HG02759 (cell line): Measurements from ENCODE around the gene CHMP5.

Experiments
- ATAC-seq: cut with Tn5 transposase; IDR thresholded peaks from one replicate; pipeline ENCODE4 v1.9.1; 2021; ENCODE audit warnings: mild to moderate bottlenecking, moderate library complexity; ENCODE audit not compliant: unreplicated experiment

Gene CHMP5

GRCh38 chr9:33264473-33265177 lies at the start of gene CHMP5, which contains the start of gene BAG1:
TSS of gene CHMP5 (plus strand) at chr9:33265049. CDS start at chr9:33265079, 30 bp downstream.
TSS of gene BAG1 (minus strand) at chr9:33264708.
- ATAC-seq = peak; percentile 85

DNA sequence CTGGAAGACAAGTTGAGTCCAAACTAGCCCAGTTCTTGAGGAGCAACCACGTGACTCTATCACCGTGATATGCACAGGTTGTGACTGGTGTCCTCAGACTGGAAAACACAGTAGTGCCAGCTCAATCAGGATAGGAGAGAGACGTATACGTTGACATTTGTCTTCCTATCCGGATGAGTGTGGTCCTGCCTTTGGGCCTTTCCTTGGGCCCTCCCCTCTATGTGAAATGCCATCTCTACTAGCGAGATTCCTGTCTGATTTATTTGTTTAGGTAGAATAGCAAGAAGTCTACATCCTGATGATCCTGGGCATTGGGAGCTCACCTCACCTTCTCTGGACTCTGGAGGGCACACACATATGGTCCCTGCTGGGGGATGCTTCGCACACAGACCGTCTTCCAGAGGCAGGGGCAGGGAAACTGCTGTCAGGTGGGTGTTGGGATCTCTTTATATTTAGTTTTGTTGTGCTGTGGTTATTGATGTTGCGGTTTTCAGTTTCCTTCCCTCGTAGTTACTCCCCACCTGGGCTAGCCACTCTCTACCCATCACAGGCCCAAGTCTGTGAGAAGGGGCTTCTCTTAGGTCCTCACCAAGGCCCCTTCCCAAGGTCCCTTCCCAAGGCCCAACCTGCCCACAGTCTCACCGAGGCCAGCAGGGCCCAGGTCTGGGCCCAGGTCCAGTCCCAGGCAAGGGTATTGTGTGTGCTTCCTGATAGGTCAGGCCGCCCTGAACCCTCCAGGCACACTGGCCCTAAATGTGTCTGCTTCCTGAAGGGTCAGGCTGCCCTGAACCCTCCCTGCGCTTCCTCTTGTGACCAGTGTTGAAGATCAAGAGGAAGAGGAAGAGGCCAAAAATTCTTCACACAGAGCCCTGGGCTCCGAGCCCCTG lies 43.9 kb upstream of the CHMP5 start:
- no peak for ATAC-seq

DNA sequence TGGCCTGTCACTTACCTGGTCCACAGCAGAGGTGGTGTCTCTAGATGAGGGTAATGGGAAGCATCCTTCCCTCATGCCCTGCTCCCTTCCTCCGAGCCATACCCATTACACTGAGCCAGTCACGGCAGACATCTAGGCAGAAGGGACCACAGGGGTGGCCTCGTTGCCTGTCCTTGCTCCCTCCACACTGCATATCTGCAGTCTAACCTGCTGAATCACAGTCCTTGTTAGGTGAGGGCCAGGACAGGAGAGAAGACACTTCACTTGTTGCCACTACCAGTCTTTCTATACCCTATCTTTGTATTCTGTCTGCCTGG lies 43.3 kb upstream of the CHMP5 start:
- no peak for ATAC-seq

DNA sequence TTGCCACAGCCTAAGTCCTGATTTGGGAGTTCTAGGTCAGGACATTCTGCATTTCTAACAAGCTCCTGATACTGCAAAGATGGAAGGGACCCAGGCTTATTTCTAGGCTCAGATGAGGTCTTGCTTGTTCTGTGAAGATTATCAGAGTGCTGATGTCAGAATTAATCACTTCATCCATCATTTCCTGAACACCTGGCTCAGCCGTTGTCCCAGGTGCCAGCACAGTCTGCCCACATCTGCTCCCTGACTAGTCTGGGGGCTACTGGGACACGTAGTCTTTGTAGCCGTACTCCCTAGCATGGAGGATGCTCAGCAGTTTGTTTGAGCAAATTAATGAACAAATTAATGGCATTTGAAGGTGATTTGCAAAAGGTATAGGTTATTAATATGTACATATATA lies 42.8 kb upstream of the CHMP5 start:
- no peak for ATAC-seq

DNA sequence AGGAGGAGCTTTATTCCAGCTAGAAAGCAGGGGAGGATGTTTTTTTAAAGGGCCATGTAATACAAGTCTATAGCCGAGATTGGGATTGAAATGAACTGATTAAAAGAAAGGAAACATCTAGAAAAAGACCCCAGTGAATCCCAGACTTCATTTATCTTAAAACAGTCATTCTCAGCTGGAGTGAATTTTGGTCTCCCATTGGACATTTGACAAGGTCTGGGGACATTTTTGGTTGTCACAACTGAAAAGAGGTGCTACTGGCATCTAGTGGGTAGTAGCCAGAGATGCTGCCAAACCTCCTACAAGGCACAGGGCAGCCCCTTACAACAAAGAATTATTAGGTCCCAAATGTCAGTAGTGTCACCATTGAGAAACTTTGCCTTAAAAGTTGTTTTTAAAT lies 41.2 kb upstream of the CHMP5 start:
- no peak for ATAC-seq

DNA sequence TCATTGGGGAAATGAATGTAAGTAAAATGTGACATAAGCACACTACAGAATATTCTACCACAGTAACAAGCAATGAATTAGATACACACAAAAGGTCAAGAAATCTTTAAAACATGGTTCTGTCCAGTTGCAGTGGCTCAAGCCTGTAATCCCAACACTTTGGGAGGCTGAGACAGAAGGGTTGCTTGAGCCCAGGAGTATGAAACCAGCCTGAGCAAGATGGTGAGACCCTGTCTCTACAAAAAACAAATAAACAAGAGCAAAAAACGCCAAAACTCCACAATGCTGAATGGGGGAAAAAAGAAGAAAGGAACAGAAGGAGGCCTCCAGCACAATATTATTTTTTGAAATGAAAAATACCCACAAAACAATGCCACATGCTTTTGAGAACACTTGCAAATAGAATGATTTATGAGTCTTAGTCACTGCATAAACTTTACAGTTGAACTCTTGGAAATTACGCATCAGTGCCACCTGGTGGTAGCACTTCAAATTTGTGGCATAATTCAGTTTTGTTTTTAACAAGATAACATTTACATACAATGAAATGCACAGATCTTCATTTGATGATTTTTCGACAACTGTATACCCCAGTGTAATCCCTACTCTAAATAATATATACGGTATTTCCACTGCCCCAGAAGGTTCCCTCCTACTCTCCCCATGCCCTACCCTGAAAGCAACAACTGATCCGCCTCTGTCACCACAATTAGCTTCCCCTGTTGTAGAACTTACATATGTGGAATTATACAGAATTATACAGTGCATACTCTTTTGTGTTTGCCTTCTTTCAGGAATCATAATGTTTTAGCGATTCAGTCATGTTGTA lies 39.3 kb upstream of the CHMP5 start:
- no peak for ATAC-seq

GRCh38 chr9:33227008-33227398 lies 37.8 kb upstream of the CHMP5 start:
- peak; percentile 65 for ATAC-seq

DNA sequence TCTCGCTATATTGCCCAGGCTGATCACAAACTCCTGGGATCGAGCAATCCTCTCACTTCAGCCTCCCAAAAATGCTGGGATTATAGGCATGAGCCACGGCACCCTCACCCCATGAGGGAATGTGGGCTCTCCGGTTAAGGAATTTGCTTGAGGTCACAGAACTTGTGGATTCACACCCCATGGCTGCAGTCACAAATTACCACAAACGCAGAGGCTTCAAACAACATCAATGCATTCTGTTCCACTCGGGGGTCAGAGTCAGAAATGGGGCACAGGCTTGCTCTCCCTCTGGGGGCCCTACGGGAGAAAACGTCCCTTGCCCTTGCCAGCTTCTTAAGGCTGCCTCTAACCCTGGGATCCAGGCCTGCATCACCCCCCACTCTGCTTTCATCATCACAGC lies 37.1 kb upstream of the CHMP5 start:
- no peak for ATAC-seq

- ATAC-seq = no peak
These were observed 36.2 kb upstream of the CHMP5 start for GRCh38 chr9:33228606-33229005.

DNA sequence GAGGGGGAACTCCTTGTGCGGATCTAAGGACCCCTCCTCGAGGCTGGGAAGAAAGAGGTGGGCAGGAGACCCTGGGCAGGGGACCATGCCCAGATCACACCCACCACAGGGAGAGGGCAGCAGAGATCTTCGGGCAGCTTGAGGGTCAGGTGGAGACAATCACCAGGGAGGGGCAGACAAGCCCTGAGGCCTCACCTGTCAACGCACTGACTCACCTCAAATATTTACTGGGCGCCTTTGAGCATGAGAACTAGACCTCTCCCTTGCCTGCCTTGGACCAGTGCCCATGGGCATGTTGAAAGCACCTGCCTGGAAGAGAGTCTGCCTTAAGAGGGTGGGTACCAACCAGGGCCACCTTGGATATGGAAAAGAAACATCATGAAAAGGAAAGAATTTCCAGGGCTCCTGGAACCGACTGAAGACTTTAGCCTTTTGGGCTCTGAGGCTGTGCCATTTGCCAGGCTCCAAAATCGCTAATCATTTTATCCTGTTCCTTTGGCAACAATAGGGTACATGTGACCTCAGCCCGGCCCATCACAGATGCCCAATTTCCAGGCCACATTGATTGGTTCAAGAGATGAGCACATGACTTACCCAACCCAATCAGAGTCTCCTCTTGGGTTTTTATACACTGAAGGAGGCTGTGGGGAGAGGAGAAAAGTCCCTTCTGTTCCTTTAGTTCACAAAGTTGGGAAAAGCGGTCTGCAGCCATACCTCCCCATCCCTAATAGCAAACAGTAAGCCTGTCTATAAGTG lies 35.3 kb upstream of the CHMP5 start:
- no peak for ATAC-seq

DNA sequence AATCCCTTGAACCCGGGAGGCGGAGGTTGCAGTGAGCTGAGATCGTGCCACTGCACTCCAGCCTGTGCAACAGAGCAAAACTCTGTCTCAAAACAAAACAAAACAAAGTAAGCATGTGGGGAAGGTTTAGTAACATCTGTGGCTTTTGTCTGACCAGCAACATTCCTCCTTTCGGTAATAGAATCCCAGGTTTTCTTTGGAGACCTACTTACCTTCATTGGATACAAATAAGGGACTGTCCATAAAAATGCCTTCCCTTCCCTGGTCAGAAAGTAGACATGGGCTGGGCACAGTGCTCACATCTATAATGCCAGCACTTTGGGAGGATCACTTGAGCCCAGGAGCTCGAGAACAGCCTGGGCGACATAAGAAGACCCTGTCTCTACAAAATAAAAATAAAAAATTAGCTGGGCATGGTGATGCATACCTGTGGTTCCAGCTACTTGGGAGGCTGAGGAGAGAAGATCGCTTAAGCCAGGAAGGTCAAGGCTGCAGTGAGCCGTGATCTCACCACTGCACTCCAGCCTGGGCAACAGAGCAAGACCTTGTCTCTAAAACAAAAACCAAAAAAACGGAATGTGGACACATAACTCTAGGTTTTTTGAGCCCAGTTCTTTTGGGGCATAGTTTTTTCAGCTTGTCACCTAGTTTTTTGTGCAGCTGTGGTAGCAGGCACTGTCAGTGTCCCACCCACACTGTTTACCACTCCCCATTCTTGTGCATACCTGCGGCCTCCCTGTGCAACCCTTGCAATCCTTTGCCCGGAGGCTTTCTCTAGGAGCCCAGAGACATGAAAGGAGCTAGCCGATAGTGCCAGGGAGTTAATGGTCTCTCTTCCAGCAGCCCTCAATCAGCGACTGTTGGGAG lies 33.9 kb upstream of the CHMP5 start:
- ATAC-seq = no peak

DNA sequence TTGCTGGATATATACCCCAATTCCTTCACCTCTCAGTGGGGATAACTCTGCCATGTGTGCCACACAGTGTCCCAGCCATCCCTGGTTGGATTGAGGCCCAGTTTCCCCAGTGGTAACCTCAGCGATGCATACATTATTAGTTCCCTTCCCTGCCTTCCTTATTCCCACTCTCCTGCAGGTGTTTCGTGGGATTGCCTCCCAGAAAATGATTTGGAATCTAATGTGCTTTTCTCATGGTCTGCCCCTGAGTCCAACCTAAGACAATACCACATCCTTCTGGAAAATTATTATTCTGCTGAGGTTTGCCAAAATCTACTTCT lies 33.3 kb upstream of the CHMP5 start:
- ATAC-seq = no peak

- no peak for ATAC-seq
These were observed 32.0 kb upstream of the CHMP5 start for GRCh38 chr9:33232815-33233214.

DNA sequence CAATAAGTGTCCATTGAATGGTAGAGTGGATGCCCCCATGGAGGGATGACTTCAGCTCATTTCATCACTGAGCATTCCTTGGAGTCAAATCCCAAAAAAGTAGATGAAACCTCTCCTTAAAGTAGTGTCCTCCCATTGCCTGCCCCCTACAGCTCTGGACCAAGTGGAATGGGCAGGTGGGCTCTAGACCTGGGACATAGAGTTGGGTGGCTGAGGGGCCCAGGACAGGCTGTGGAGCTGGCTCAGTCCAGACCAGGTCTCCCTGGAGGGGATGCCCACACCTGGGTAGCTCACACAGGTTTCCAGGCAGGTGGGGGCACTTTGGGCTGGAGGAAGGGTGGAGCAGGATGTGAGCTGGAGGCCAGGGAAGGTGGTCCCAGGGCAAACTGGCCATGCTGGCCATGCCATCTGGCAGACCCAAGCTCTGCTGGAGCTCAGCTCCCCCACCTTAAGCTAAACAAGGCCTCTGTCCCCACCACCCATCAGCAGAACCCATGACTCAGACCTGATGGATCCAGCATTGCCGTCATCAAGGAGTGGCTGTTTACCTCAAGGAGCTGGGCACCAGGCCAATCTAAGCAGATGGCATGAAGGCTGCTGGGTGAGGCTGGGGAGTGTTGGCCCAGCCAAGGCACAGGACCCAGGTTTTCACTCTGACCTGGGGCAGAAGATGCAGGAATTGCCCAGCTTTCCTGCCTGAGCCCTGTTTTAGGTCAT lies 31.1 kb upstream of the CHMP5 start:
- ATAC-seq = no peak

DNA sequence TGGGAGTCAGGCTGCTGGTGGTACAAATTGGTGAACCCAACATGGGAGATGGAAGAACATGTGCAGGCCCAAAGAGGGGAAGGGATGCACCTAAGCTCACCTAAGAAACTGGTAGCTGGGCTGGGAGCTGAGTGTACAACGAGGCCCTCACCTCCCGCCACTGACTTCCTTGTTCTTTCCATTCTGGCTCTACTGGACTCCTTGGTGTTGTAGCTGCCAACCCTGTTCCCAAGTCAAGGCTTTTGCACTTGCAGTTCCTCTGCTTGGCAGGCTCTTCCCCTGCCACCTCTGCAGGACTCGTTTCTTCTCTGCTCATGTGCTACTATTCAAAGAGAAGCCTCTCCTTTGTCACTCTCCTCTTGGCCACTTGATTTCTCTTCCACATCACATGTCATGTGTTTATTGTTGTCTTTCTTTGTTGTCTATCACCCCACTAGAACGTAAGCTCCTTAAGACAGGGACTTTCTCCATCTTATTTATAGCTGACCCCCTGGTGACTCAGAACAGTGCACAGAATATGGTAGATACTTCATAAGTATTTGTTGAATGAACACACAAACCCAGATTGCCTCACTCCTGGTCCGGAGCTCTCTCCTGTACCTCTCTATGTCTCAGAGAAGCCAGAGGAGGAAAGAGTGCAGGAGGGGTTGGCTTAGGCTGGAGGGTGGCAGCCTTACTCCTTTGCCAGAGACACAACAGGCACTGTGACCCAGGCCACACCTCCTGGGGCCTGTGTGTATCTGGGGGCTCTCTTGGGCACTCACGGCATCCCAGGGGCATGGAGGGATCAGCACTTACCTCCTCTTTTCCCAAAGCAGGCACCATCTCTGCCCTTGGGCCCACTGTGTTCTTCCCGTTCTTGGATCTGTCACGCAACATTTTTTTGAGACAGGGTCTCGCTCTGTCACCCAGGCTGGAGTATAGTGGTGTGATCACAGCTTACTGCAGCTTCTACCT lies 30.1 kb upstream of the CHMP5 start:
- no peak for ATAC-seq

DNA sequence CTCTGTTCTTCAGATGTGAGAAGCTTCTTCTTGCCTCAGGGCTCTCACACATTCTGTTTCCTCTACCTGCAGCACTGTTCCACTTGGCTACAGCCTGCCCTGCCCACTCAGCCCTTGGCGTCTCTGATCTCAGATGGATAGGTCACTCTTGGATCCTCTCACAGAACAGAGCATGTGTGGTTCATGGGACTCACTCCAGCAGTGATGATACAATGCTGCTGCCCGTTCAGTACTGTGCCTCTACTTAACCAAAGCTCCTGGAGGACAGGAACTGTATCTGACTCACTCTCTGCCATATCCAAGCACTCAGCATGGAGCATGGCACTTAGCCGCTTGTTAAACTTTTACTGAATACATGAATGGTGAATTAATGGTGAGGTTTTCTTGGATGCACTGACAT lies 28.3 kb upstream of the CHMP5 start:
- no peak for ATAC-seq

DNA sequence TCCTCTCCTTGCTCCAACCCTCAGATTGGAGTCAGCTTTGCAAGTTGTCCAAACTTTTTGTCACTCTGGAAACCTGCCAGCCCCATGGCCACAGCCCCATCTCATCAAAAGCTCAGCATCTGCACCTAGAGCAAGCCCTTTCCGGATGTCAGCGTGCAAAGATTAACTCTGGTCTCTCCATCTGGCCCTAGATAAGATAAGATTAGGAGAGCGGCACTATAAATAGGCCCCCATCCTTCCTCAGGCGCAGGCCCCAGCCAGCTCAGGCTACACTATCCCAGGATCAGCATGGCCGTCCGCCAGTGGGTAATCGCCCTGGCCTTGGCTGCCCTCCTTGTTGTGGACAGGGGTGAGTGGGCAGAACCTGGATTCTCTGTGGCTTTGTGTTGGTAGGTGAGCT lies 24.9 kb upstream of the CHMP5 start, which contains the start of gene SPINK4:
Gene SPINK4, plus strand, starts transcription at position 247 of the 400 bp plus-strand sequence. Its CDS starts 42 bp downstream, at position 289.
- no peak for ATAC-seq

DNA sequence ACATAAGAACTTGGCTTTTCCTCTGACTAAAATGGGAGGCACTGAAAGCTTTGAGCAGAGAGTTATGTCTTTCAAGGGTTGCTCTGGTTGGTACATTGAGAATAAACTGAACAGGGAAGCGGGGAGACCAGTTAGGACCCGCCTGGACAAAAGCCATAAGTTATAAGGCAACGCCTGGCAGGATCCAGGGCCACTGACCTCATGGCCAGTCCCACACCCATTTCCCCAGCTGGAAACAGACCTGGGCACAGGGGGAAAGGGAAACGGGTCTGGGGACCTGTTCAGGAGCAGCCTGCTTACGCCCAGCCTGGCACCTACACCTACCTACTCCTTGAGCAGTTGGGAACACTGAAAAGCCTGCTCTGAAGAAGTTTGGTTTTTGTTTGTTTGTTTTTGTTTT lies 23.6 kb upstream of the CHMP5 start:
- no peak for ATAC-seq
